GM21576 (cell line): ENCODE data around the gene MRPL2.
"Not testable (repeated sequence)": the region's sequence is repeated elsewhere in the genome, so short reads cannot be mapped to it uniquely, and the experiment has no call there.

Experiments used
- ATAC-seq: cut with Tn5 transposase; IDR thresholded peaks from one replicate; pipeline ENCODE4 v1.9.1; 2021; ENCODE audit warnings: mild to moderate bottlenecking, moderate library complexity; ENCODE audit not compliant: unreplicated experiment

The MRPL2 gene

DNA sequence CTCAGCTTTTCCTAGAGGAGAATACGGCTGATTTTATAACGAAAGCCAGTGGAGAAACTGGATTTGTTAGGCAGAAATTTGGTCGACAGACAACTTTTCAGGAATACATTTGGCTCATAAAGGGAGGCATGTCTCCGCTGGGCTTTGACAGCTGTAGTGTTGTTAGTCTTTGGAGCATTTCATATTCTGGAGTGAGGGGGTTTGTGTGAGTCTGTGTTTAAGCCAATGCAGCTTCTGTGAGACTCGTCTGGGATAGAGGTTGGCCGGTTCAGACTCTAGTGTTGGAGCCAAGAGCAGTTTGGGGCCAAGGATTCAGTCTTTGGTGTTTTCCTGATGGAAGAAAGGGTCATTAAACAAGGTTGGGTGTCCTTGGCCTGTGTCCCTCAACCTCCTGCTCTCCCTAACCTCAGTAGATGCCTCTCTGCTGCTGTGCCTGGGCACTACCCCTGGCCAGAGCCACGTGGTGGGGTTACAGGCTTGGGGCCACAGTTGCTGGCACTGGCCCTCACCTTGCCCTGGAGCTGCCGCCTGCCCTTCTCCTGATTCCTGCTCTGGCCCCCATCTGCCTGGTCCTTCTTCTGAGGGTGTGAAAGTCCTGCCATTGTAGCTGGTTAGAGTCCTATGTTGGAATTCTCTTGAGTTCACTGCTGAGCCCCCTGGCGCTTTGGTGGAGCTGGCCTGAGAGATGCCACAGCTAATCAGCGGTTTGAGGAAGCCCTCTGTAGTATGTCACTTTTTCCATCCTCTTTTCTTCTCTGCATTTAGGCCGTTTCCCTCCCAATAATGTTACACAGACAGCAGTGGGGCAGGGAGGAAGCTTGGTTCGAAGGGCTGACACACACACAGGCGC is 23.8 kb upstream of the MRPL2 start:
- ATAC-seq, result no peak

DNA sequence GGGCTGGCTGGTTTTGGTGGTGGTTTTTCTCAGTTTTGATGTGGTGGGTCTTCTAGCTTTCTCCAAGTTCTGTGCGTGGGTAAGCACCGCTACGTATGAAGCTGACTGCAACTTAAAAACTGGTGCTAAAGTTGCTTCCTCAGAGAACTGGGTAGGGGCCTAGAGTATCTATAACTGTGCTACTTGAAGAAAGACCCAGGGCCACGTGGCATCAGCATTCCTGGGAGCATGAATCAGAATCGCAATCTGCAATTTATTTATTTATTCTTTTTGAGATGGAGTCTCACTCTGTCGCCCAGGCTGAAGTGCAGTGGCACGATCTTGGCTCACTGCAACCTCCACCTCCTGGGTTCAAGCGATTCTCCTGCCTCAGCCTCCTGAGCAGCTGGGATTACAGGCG is 22.7 kb upstream of the MRPL2 start:
- ATAC-seq, result not testable (repeated sequence)

DNA sequence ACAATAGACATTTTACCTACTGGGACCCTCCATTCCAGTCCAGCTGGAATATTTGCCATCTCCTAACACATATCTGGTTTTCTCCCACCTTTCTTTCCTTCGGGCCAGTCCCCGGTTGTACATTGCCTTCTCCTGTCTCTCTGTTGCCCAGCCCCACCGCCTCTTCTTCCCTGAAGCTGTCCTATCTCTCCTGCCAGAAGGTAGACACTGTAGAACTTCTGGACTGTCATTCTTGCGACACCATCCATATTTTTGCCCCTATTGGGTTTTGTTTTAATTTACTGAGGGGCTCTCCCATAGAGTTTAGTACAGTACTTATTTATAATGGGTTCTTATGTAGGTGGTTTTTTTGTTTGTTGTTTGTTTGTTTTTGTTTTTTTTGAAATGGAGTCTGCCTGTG is 21.8 kb upstream of the MRPL2 start:
- ATAC-seq, result no peak

DNA sequence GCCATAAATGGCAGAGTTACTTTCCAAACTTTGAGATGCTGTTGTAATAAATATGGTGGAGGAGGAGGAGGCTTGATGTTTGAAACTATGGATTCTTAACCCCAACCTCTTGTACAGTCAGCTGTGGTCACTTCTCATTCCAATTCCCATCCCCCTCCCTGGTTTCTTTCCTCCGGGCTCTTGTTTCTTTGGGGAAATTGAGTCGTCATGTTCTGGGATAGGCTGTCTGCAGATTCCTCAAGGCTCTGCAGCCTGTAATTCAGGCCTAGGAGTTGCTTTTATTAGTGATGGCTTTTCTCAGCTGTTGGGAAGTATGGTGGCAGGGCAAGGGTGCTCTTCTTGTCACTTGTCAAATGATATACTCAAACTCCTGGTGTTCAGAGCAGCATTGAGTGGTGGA is 19.5 kb upstream of the MRPL2 start:
- no peak for ATAC-seq

DNA sequence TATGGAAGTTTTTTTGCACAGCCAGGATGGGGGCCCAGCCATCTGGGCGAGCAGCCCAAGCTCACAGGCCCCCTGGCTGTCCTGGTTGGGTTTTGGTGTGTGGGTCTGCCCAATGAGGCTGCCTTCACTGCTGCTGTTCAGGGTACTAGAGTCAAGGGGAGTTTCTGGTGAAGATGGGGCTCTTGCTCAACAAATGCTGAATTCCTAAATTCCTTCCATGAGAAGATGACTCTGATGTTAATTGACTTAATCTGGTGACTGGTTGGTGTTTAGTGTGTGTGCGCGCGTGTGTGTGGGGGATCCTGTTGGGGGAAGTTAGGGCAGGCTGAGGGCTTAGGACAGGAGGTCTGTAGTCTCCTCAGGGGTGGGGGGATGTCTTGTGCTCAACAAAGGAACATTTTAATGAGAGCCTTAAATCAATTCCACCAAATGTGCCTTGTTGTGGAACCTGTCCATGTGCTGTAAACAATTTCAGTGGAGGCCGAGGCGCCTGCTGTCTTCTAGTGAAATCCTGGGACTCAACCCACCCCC is 18.8 kb upstream of the MRPL2 start:
- ATAC-seq, result no peak

DNA sequence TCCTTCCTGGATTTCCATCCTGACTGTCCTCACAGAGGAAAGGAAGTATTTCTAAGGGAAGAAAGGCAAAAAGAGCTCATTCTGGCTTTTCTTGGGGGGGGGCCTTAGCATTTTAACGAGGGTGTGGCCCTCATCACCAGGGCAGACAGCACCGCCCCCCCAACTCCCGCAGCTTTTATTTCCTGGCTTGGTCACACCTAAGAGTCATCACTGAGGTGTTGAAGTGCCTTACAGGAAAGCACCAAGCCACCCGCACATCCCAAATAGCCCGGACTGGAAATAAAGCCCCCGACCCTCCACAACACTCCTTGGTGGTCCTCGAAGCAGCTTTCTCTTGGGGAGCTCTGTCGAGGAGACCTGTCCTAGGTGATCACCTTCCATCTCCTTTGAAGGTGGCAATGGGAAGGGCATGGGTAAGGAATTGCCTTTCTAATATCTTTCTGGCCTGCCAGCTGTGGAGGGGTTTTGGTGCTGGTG is 18.1 kb upstream of the MRPL2 start:
- no peak for ATAC-seq

DNA sequence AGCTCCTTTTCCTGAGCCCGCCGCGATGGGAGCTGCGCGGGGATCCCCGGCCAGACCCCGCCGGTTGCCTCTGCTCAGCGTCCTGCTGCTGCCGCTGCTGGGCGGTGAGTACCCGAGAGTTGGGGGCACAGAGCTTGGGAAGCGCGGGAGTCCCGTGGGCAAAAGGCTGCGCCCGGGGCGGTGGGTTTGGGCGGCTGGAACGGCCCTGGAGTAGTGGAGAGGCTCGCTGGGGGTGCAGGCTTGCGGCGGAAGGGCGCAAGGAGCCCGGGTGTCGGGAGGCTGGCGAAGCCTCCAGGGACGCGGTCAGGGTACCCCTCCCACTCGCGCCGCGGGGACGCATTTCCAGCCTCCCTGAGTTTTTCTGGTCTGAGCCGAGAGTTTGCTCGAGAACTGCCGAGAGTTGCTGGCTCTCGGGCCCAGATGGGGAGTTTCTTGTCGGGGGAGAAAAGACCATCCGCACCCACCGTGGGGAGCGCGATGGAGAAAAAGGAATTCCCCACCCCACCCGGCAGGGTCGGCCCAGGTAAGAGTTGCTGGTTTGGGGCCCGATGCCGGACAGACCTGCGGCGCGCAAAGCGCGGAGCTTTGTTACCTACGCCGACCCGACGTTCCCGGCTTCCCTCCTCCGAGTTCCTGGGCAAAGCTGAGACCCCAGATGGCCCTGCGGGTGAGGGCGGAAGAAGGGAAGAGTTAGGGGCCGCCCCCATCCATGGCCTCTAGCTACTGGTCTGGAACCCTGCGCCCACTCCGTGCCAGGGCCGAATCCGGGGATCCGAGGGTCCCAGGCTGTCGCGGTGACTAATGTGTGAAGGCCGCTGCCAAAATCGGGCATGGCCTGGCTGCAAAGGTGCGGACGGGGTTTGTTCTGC is 17.5 kb upstream of the MRPL2 start:
- ATAC-seq, result no peak

DNA sequence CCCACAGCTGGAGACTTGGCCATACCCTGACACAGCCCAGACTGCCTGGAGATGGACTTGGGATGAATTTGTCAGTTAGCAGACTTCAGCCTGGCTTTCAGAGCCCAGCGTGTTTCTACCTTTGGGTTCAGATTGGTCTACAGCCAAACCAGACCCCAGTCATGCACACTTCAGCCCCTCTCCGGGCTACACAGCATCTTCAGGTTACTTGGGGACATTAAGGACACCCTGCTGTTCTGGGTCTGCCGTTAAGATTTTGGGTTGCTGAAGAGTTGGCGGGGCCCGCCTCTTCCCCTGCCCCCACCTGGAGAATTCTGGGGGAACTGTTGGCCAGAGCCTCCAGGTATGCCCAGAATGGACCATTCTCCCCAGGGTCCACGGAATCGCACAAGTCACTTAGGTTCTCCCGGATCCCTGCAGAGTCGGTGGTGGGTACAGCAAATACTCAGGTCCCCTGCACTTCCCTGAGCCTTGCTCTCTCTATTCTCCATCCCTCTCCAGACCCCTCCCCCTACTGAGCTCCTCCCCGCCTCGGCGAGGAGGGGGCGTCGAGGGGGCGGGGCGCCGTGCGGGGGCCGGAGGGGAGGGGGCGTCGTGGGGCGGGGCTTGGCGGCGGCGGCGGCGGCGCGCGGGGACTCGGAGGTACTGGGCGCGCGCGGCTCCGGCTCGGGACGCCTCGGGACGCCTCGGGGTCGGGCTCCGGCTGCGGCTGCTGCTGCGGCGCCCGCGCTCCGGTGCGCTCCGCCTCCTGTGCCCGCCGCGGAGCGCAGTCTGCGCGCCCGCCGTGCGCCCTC is 16.6 kb upstream of the MRPL2 start, which contains the start of gene PTK7:
Gene PTK7 (plus strand): TSS at position 645 of the 794 bp plus-strand sequence. CDS start 175 bp downstream, outside the sequence.
- no peak for ATAC-seq

DNA sequence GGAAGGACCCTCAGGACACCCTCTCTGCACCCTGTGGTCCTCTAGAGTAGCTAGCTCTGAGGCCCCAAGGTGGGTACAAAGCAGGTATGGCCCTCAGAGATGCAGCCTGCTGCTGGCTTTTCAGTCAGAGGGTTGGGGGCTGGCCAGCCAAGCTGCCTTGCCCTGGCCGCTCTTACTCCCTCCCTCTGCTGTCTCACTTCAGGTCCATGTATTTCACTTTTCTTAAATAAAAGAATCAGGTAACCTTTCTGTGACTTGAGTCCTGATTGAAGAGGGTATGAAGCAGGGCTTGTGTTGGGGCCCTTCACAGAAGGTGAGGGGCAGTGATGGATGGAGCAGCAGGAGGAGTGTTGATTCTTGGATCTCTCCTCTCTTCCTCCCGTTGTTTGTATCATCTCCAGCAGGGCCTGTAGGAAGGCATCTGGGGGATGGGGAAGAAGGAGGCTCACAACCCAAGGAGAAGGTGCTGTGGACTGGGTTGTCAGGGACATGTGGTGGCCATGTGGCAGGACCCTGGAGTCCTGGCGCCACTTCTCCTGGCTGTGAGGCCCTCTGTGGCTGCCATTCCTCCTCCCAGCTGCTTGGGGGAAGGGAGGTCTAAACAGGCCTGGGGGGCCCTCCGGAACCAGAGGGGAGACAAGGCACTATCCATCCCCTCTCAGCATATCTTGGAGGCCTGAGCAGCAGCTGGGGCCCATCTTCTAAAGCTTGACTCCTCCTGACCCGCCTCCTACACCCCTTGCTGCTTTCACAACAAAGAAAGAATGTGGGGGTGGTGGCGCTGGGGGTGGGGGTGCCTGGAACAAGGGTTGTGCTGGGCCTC is 15.8 kb upstream of the MRPL2 start:
- no peak for ATAC-seq

DNA sequence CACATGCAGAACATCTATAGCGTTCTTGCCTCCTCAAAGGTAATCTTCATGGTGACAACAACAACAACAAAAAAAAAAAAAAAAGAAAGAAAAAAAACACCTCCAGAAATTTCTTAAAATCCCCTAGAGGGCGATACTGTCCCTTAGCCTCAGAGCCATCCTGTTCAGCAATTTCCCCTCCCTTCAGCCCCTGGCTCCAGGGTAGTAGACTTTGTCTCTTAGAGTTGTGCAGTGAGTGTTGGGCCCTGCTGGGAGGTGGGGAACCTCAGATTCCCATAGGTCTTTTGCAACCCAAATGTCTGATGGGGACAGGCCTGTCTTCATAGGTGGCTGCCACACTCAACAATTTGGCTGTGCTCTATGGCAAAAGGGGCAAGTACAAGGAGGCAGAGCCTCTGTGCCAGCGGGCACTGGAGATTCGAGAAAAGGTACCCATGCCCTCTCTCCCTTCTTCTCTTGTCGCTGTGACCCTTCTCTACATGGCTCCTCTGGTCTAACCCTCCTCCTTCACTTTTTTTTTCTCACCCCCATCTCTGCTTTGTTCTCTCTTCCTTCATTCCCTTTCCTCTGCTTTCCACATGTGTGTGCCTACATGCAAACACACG is 10.9 kb upstream of the MRPL2 start:
- ATAC-seq, result no peak

DNA sequence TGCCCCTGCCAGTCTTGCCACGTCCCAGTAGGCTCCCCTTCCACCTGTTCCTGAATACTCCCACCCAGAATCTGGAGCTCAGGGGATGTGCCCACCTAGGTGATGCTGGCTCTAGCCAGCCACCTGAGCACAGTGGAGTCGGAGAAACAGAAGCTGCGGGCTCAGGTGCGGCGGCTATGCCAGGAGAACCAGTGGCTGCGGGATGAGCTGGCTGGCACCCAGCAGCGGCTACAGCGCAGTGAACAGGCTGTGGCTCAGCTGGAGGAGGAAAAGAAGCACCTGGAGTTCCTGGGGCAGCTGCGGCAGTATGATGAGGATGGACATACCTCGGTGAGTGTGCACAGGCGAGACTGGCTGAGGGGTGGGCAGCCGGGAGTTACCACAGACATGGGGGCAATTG is 3.6 kb upstream of the MRPL2 start:
- ATAC-seq, result no peak

DNA sequence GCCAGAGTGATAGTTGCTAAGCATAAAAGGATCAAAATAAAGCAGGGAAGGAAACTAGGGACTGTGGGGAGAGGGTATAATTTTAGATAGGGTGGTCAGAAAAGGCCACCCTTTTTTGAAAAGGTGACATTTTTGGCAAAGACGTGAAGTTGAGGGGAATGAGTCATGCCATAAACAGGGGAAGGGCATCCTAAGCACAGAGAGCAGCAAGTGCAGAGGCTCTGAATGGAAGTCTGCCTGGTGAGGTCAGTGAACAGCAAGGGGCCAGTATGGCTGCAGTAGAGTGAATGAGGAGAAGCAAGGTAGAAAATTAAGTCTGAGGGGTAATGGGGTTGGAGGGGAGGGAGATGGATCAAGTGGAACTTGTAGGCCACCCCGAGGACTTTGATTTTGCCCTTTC is 2.6 kb upstream of the MRPL2 start:
- no peak for ATAC-seq

DNA sequence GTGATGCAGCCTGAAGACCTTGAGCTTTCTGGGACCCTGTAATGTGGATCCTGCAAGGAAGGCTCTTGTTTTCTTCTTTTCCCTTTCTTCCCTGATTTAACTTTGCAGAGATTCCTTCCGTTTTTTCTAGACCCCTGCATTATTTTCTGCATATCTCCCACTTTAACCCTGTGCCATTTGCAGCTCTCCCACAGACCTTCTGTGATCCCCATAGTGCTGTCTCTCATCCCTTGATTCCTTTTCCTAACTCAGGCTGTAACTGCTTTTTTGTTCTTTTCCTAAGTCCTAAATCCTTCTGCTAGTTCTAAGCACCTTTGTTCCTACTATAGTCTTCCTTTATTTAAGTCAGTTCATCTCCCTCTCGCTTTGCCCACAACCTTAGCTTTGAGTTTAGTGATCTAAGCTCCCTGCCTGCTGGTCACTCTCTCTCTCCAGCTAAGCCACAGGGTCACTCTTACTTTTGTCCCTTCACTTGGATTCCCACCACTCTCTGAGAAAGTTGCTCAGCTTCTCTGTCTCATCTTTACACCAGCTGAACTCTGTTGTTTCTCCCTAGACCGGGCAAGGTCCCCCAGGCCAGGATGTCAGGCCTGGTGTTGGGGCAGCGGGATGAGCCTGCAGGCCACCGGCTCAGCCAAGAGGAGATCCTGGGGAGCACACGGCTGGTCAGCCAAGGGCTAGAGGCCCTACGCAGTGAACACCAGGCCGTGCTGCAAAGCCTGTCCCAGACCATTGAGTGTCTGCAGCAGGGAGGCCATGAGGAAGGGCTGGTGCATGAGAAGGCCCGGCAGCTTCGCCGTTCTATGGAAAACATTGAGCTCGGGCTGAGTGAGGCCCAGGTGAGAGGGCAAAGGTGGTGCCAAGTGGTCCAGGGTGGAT is 1.8 kb upstream of the MRPL2 start:
- ATAC-seq, result no peak

DNA sequence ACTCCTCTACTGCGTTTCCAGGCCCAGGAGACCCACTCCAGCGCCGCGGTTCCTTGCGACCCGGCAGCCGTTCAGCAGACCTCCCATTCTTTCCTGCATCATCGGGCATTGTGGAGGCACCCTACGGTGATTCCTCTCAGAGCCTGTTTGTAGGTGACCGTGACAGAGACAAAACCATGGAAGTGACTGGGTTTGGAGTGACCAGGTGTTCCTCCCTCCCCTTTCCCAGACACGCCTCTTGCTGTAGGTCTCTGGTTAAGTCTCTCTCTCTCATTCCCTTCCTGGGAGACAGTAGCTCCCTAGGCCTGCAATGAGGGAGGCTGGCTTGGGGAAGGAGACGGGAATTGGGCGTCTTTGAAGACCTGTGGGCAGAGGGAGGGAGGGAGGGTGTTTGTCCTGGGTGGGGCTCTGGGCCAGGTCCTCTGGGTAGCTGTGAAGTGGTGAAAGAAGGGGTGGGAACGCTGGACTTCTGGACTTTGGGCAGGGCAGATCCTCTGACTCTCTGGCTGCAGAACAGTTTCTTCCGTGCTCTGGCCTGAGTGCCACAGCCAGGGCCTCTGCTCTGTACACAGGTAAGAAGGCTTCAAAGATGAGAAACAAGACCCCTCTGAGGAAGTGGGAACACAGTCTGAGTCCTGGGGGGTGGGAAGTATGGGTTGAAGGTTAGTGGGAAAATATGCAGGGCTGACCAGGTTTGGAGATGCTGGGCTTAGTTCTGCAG is 960 bp upstream of the MRPL2 start:
- no peak for ATAC-seq

DNA sequence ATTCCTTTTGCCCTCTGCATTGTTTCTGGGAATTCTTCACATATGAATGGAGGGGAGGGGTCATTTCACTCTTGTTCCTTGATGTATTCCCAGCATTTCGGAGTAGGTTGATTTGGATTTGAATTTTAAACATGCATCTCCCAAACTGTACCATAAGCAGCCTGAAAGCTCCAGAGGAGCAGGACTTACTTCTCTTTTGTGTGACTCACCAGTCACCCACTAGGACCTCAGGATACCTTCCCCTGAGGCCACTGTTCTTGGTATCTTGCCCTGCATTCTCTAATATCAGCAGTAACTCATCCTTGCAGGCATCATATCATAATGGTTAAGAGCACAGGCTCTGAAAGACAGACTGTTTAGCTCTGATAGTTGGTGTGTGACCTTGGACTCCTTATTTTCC is 703 bp downstream of the MRPL2 start:
- ATAC-seq, result no peak

DNA sequence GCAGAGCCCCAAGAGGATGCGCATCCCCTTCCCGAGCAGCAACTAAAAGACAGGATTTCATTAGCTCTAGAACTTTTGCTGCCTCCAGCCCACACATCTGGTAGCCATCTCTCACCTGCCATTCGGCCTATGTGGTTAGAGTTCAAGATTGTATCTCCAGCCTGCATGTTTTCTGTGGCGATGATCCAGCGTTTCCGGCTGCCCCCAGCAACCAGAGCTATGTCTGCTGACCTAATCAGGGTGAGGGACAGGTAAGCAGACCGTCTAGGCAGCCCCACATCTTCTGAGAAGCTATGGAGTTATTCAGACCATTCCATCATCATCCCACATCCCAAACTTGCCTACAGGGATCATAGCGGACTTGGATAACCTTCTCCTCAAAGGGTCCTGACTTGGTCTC is 3.3 kb downstream of the MRPL2 start:
- ATAC-seq, result no peak

DNA sequence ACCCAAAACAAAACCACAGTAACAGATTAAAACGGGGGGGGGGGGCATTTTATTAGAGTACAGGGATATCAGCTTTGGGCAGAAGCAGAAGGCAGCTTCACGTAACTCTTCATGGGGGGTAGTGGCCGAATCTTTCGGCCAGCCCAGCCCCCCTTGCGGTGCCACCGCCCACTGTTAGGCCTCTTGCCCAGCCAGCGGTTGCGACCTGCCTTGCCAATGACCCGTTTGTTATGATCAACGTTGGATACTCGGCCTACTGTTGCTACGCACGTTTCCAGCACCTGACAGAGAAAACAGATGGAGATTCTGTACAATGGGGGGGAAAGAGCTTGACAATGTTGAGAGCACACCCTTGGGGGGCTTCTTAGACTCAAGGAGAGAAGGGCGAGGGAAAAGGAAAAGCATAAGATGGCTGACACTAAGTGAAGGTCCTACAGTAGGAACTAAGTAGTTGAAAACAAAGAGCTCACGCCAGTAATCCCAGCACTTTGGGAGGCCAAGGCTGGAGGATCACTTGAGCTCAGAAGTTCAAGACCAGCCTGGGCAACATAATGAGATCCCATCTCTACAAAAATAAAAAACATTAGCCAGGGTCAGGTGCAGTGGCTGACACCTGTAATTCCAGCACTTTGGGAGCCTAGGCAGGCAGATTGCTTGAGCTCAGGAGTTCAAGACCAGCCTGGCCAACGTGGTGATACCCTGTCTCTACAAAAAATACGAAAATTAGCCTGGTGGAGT is 4.9 kb downstream of the MRPL2 start:
- ATAC-seq, result no peak
